HepG2 (cell line): ENCODE results near the gene IL17C. TPM values are rescaled to one million over a fixed set of nuclear protein-coding genes. Genes with fewer than 3 reads are reported as not detected.

Experiments used
- AKAP8 ChIP-seq: sonication (generic); formaldehyde crosslinking; IDR thresholded peaks from 2 replicates; pipeline ENCODE4 v1.5.1; 2020; ENCODE audit warnings: mild to moderate bottlenecking, missing genetic modification reagents
- ARNTL ChIP-seq: sonication (generic); formaldehyde crosslinking; IDR thresholded peaks from 2 replicates; pipeline ENCODE4 v1.4.0; 2020; ENCODE audit warnings: mild to moderate bottlenecking, missing genetic modification reagents
- HMG20B ChIP-seq: conservative IDR thresholded peaks from 2 replicates; pipeline ENCODE4 v1.6.1; 2016; ENCODE audit warnings: missing genetic modification reagents, missing compliant biosample characterization
- KAT8 ChIP-seq: IDR thresholded peaks from 2 replicates; pipeline ENCODE4 v1.6.1; 2016; ENCODE audit warnings: missing genetic modification reagents, missing compliant biosample characterization
- MTERF4 ChIP-seq: sonication (generic); formaldehyde crosslinking; IDR thresholded peaks from 2 replicates; pipeline ENCODE4 v1.8.0; 2023; ENCODE audit warnings: mild to moderate bottlenecking, missing genetic modification reagents
- MTF2 ChIP-seq: sonication (generic); formaldehyde crosslinking; IDR thresholded peaks from 2 replicates; pipeline ENCODE4 v1.5.0; 2020; ENCODE audit warnings: missing genetic modification reagents, borderline replicate concordance
- NRL ChIP-seq: sonication (generic); formaldehyde crosslinking; IDR thresholded peaks from 2 replicates; pipeline ENCODE4 v1.5.0; 2020; ENCODE audit warnings: missing genetic modification reagents, mild to moderate bottlenecking, moderate library complexity, borderline replicate concordance
- POLR2A ChIP-seq, 2 experiments: IDR thresholded peaks; 2 replicates each; pipeline ENCODE4 v1.6.1; 2011; ENCODE audit warnings: low read depth in 2 of 2, low read length in 2 of 2, mild to moderate bottlenecking in 1 of 2, moderate library complexity in 1 of 2; ENCODE audit not compliant: insufficient read depth in 1 of 2
- RARA ChIP-seq: IDR thresholded peaks from 2 replicates; pipeline ENCODE4 v1.6.1; 2016; ENCODE audit warnings: missing genetic modification reagents, missing compliant biosample characterization
- RBFOX2 ChIP-seq: fragments of 200-400 bp; formaldehyde crosslinking; IDR thresholded peaks from 2 replicates; pipeline ENCODE4 v1.6.1; 2017; ENCODE audit warnings: low read depth, mild to moderate bottlenecking, low read length
- RORA ChIP-seq: sonication (generic); formaldehyde crosslinking; IDR thresholded peaks from 2 replicates; pipeline ENCODE4 v1.5.0; 2020; ENCODE audit warnings: mild to moderate bottlenecking, missing genetic modification reagents, moderate library complexity
- TSC22D2 ChIP-seq: sonication (generic); formaldehyde crosslinking; IDR thresholded peaks from 2 replicates; pipeline ENCODE4 v1.5.1; 2020; ENCODE audit warnings: missing genetic modification reagents, mild to moderate bottlenecking, borderline replicate concordance
- ZBTB44 ChIP-seq: sonication (generic); formaldehyde crosslinking; IDR thresholded peaks from 2 replicates; pipeline ENCODE4 v1.4.0; 2020; ENCODE audit warnings: missing genetic modification reagents
- ZBTB7A ChIP-seq: sonication (generic); formaldehyde crosslinking; IDR thresholded peaks from 2 replicates; pipeline ENCODE4 v1.8.0; 2022; ENCODE audit warnings: mild to moderate bottlenecking, missing genetic modification reagents
- ZNF337 ChIP-seq: sonication (generic); formaldehyde crosslinking; IDR thresholded peaks from 2 replicates; pipeline ENCODE4 v1.5.1; 2020; ENCODE audit warnings: missing genetic modification reagents, low read depth, mild to moderate bottlenecking, borderline replicate concordance
- ZNF33A ChIP-seq: sonication (generic); formaldehyde crosslinking; IDR thresholded peaks from 2 replicates; pipeline ENCODE4 v1.5.1; 2020; ENCODE audit warnings: missing genetic modification reagents, mild to moderate bottlenecking, moderate library complexity, borderline replicate concordance
- ZNF367 ChIP-seq: sonication (generic); formaldehyde crosslinking; IDR thresholded peaks from 2 replicates; pipeline ENCODE4 v1.4.0; 2020; ENCODE audit warnings: missing genetic modification reagents, borderline replicate concordance
- ZNF468 ChIP-seq: sonication (generic); formaldehyde crosslinking; IDR thresholded peaks from 2 replicates; pipeline ENCODE4 v1.8.0; 2022; ENCODE audit warnings: mild to moderate bottlenecking, moderate library complexity, missing genetic modification reagents
- ZNF574 ChIP-seq: sonication (generic); formaldehyde crosslinking; IDR thresholded peaks from 2 replicates; pipeline ENCODE4 v1.4.0; 2020; ENCODE audit warnings: missing genetic modification reagents
- ZNF710 ChIP-seq: sonication (generic); formaldehyde crosslinking; IDR thresholded peaks from 2 replicates; pipeline ENCODE4 v1.5.0; 2020; ENCODE audit warnings: mild to moderate bottlenecking, missing genetic modification reagents, borderline replicate concordance
- ZNF792 ChIP-seq: IDR thresholded peaks from 2 replicates; pipeline ENCODE4 v1.6.1; 2016
- ZNF879 ChIP-seq: sonication (generic); formaldehyde crosslinking; IDR thresholded peaks from 2 replicates; pipeline ENCODE4 v1.8.1; 2023; ENCODE audit warnings: missing genetic modification reagents
- ZNF883 ChIP-seq: sonication (generic); formaldehyde crosslinking; IDR thresholded peaks from 2 replicates; pipeline ENCODE4 v1.5.1; 2020; ENCODE audit warnings: mild to moderate bottlenecking, missing genetic modification reagents; ENCODE audit errors: not compliant biosample characterization
- polyA plus RNA-seq, 8 experiments: library from polyadenylated mRNA; depleted of rRNA in 3 of 8; stranded (reverse) in 7 of 8; unstranded in 1 of 8; fragments of >200 nt; fragmentation: Illumina TruSeq in 4 of 8; extraction: Trizol in 4 of 8; gene quantifications; 2 replicates each; pipeline versions ENCODE4 v1.2.1 to v1.2.3, GENCODE V29; 2011 to 2016; ENCODE audit warnings: low read depth in 4 of 8, missing spikeins in 1 of 8, mixed read lengths in 1 of 8; ENCODE audit not compliant: insufficient read depth in 1 of 8
- total RNA-seq, 5 experiments: library from RNA; depleted of rRNA; stranded (reverse); fragments of >200 nt; fragmentation: Illumina TruSeq; extraction: Trizol; gene quantifications; 2 replicates each; pipeline ENCODE4 v1.2.3, GENCODE V29; 2016; ENCODE audit warnings: low read depth in 1 of 5

The IL17C gene
- total and polyA plus RNA-seq, 2 of the 13 experiments (the other 11 are each of a cell fraction or from before 2014, with no cell fraction given): not detected

GRCh38 chr16:88649924-88650748, 11.8 kb downstream of the IL17C start (continued):
- TF ChIP-seq ZNF574: peak; percentile 45
- TF ChIP-seq ZNF792 (CRISPR knock-in tag): peak; percentile 20; the same call in 1 of the 2 replicates
- TF ChIP-seq POLR2A (IDR thresholded peaks at IDR 0.05; ENCODE audit: insufficient read depth in 1 of 2, low read depth in 2 of 2, low read length in 2 of 2): peak in 1 of 2 experiments; percentile 14; a peak in 2 of 4 replicates
- peak; percentile 82; the same call in 1 of the 2 replicates for TF ChIP-seq AKAP8 (CRISPR knock-in tag)
- peak; percentile 6; the same call in 1 of the 2 replicates for TF ChIP-seq ZNF710 (CRISPR knock-in tag)
- peak; percentile 67; the same call in 1 of the 2 replicates for TF ChIP-seq ZBTB7A
- TF ChIP-seq MTERF4 (CRISPR knock-in tag): peak; percentile 63; the same call in 1 of the 2 replicates
- no peak for TF ChIP-seq ZBTB44 (CRISPR knock-in tag)
- no peak for TF ChIP-seq ZNF883 (CRISPR knock-in tag)
- TF ChIP-seq KAT8: no peak
- no peak; the same call in 1 of the 2 replicates for TF ChIP-seq NRL (CRISPR knock-in tag)
- peak; percentile 40; the same call in 1 of the 2 replicates for TF ChIP-seq RBFOX2
- TF ChIP-seq ZNF367 (CRISPR knock-in tag): no peak; the same call in 1 of the 2 replicates
- TF ChIP-seq MTF2 (CRISPR knock-in tag): 0 out of 2 replicates have a peak, but pooled peaks have one; percentile 20
- no peak for TF ChIP-seq RARA (CRISPR knock-in tag)
- TF ChIP-seq ARNTL: no peak; the same call in 1 of the 2 replicates
- TF ChIP-seq ZNF33A (CRISPR knock-in tag): no peak
- TF ChIP-seq ZNF468 (CRISPR knock-in tag): no peak; the same call in 1 of the 2 replicates
- TF ChIP-seq RORA: no peak
- no peak for TF ChIP-seq ZNF879 (CRISPR knock-in tag)
- no peak for TF ChIP-seq TSC22D2 (CRISPR knock-in tag)
- TF ChIP-seq ZNF337 (CRISPR knock-in tag): no peak
- no peak for TF ChIP-seq HMG20B (CRISPR knock-in tag)
